Activated B cell treated with CpG ODN at 0.5 μM for 24 hours (primary cell): ENCODE measurements around the gene ZBTB47. TPM values are rescaled to one million over a fixed set of nuclear protein-coding genes. Genes with fewer than 3 reads are reported as not detected.

Experiments
- ATAC-seq: fragments of 200-7000 bp; cut with Tn5 transposase; one replicate; pipeline ENCODE4 v1.10.0; 2021; ENCODE audit warnings: low read depth, mild to moderate bottlenecking, moderate library complexity
- CTCF ChIA-PET: fragments of 350-600 bp; sonication (Branson Sonifier 250); formaldehyde crosslinking; loops from one replicate; lab custom pipeline; 2021; ENCODE audit warnings: antibody characterized with exemption; lab: Charles Lee
- POLR2A ChIA-PET: fragments of 350-600 bp; sonication (Branson Sonifier 250); formaldehyde crosslinking; loops from one replicate; lab custom pipeline; 2021; ENCODE audit warnings: antibody characterized with exemption; lab: Charles Lee
- DNase-seq: peaks from one replicate; pipeline ENCODE4 v3.0.0; 2022
- H3K27ac Mint-ChIP-seq: one replicate; pipeline ENCODE4 v1.8.0; 2020; ENCODE audit warnings: mixed read lengths
- H3K27me3 Mint-ChIP-seq: one replicate; pipeline ENCODE4 v1.8.0; 2021; ENCODE audit warnings: mixed read lengths
- H3K36me3 Mint-ChIP-seq: one replicate; pipeline ENCODE4 v1.8.0; 2021; ENCODE audit warnings: low read depth, mixed read lengths
- H3K4me1 Mint-ChIP-seq: one replicate; pipeline ENCODE4 v1.8.0; 2021; ENCODE audit warnings: mixed read lengths
- H3K4me3 Mint-ChIP-seq: one replicate; pipeline ENCODE4 v1.8.0; 2020; ENCODE audit warnings: mild to moderate bottlenecking, mixed read lengths
- H3K9me3 Mint-ChIP-seq: one replicate; pipeline ENCODE4 v1.8.0; 2020; ENCODE audit warnings: mixed read lengths
- CTCF ChIP-seq: fragments of 200-600 bp; IDR thresholded peaks from one replicate; pipeline ENCODE4 v1.8.0; 2022; ENCODE audit warnings: antibody characterized with exemption, mild to moderate bottlenecking
- intact Hi-C: fragments of 100-400 bp; cut with micrococcal nuclease; formaldehyde crosslinking; loops from one replicate; pipeline ENCODE4 v1.15.1; 2024
- total RNA-seq: library from RNA; stranded (reverse); gene quantifications from 2 replicates; pipeline ENCODE4 v1.2.3, GENCODE V29; 2022

ZBTB47 gene
- total RNA-seq, 1 donor from 2014 or later: 1.1 TPM

GRCh38 chr3:42668793-42669217 lies 15.3 kb downstream of the ZBTB47 start:
- ATAC-seq (no peak), DNase-seq (no peak)
- CTCF ChIA-PET: no interaction called here
- no peak overlapping the region for H3K27ac Mint-ChIP-seq
- H3K4me1 Mint-ChIP-seq: peaks cover 6% of the 10 kb centered on the region
- POLR2A ChIA-PET: no interaction called here
- no peak overlapping the region for H3K4me3 Mint-ChIP-seq
- intact Hi-C loops: no loop called here
- TF ChIP-seq CTCF: no peak
- H3K9me3 Mint-ChIP-seq: no peaks in the 10 kb centered on the region
- no peaks in the 10 kb centered on the region for H3K36me3 Mint-ChIP-seq
- no peaks in the 10 kb centered on the region for H3K27me3 Mint-ChIP-seq

- H3K9me3 Mint-ChIP-seq: no peaks in the 10 kb centered on the region
- no peak overlapping the region for H3K4me3 Mint-ChIP-seq
- TF ChIP-seq CTCF: no peak
- POLR2A ChIA-PET: no interaction called here
- no peak overlapping the region for H3K27ac Mint-ChIP-seq
- no peaks in the 10 kb centered on the region for H3K36me3 Mint-ChIP-seq
- intact Hi-C loops: no loop called here
- no peak for ATAC-seq
- CTCF ChIA-PET: no interaction called here
- DNase-seq: no peak
- peaks cover 2% of the 10 kb centered on the region for H3K4me1 Mint-ChIP-seq
- no peaks in the 10 kb centered on the region for H3K27me3 Mint-ChIP-seq
These were observed 16.6 kb downstream of the ZBTB47 start for GRCh38 chr3:42670051-42670576.

GRCh38 chr3:42670670-42671069 lies 17.2 kb downstream of the ZBTB47 start:
- H3K4me3 Mint-ChIP-seq: no peak overlapping the region
- no peaks in the 10 kb centered on the region for H3K27me3 Mint-ChIP-seq
- no peak for DNase-seq
- H3K36me3 Mint-ChIP-seq: no peaks in the 10 kb centered on the region
- H3K27ac Mint-ChIP-seq: no peak overlapping the region
- intact Hi-C loops: no loop called here
- H3K4me1 Mint-ChIP-seq: peaks cover 2% of the 10 kb centered on the region
- POLR2A ChIA-PET: no interaction called here
- CTCF ChIA-PET: no interaction called here
- H3K9me3 Mint-ChIP-seq: no peaks in the 10 kb centered on the region
- TF ChIP-seq CTCF: no peak
- ATAC-seq: no peak

- H3K36me3 Mint-ChIP-seq: no peaks in the 10 kb centered on the region
- no peak overlapping the region for H3K27ac Mint-ChIP-seq
- ChIA-PET POLR2A (no interaction called here), CTCF (no interaction called here)
- H3K4me1 Mint-ChIP-seq: no peaks in the 10 kb centered on the region
- H3K27me3 Mint-ChIP-seq: no peaks in the 10 kb centered on the region
- H3K4me3 Mint-ChIP-seq: no peak overlapping the region
- ATAC-seq (no peak), DNase-seq (no peak)
- no peak for TF ChIP-seq CTCF
- intact Hi-C loops: no loop called here
- H3K9me3 Mint-ChIP-seq: peaks cover 7% of the 10 kb centered on the region
These were observed 19.0 kb downstream of the ZBTB47 start for GRCh38 chr3:42672515-42672914.

GRCh38 chr3:42673082-42673481 lies 19.6 kb downstream of the ZBTB47 start:
- intact Hi-C loops: no loop called here
- Mint-ChIP-seq H3K4me3 (no peak overlapping the region), H3K36me3 (no peaks in the 10 kb centered on the region), H3K9me3 (peaks cover 13% of the 10 kb centered on the region), H3K27ac (no peak overlapping the region), H3K4me1 (no peaks in the 10 kb centered on the region), H3K27me3 (no peaks in the 10 kb centered on the region)
- ATAC-seq: no peak
- TF ChIP-seq CTCF: no peak
- peak; percentile 12 for DNase-seq
- ChIA-PET CTCF (no interaction called here), POLR2A (no interaction called here)
